Parathyroid adenoma (tissue), 2 donors: ENCODE data around the gene SUCO.

Experiments
- H2AFZ ChIP-seq: fragments of 300-600 bp; sonication (generic); one replicate; pipeline ENCODE4 v1.7.0; 2017; ENCODE audit warnings: antibody characterized with exemption, mild to moderate bottlenecking
- H3K27ac ChIP-seq: fragments of 300-600 bp; sonication (generic); one replicate; pipeline ENCODE4 v1.7.0; 2017
- H3K27me3 ChIP-seq: fragments of 300-600 bp; sonication (generic); one replicate; pipeline ENCODE4 v1.7.0; 2017; ENCODE audit warnings: low read length; ENCODE audit not compliant: control insufficient read depth, insufficient read depth
- H3K36me3 ChIP-seq: fragments of 300-600 bp; sonication (generic); one replicate; pipeline ENCODE4 v1.7.0; 2017; ENCODE audit warnings: low read length; ENCODE audit not compliant: control insufficient read depth, insufficient read depth
- H3K4me1 ChIP-seq: fragments of 300-600 bp; sonication (generic); one replicate; pipeline ENCODE4 v1.7.0; 2017; ENCODE audit warnings: control low read depth
- H3K4me2 ChIP-seq: fragments of 300-600 bp; sonication (generic); one replicate; pipeline ENCODE4 v1.7.0; 2017; ENCODE audit warnings: low read length
- H3K4me3 ChIP-seq: fragments of 300-600 bp; sonication (generic); one replicate; pipeline ENCODE4 v1.7.0; 2017; ENCODE audit warnings: low read depth, low read length
- H3K79me2 ChIP-seq: fragments of 300-600 bp; sonication (generic); one replicate; pipeline ENCODE4 v1.7.0; 2017; ENCODE audit warnings: control low read depth
- H3K9ac ChIP-seq: fragments of 300-600 bp; sonication (generic); one replicate; pipeline ENCODE4 v1.7.0; 2017; ENCODE audit warnings: mild to moderate bottlenecking
- H3K9me3 ChIP-seq: fragments of 300-600 bp; sonication (generic); one replicate; pipeline ENCODE4 v1.7.0; 2017; ENCODE audit warnings: low read length; ENCODE audit not compliant: control insufficient read depth
- TF ChIP-seq, protein P1 (sequence below): fragments of 300-600 bp; sonication (generic); IDR thresholded peaks from one replicate; pipeline ENCODE4 v1.7.0; 2017; ENCODE audit warnings: antibody characterized with exemption, mild to moderate bottlenecking
- donor health status: primary hyperparathyroidism.

SUCO gene

DNA sequence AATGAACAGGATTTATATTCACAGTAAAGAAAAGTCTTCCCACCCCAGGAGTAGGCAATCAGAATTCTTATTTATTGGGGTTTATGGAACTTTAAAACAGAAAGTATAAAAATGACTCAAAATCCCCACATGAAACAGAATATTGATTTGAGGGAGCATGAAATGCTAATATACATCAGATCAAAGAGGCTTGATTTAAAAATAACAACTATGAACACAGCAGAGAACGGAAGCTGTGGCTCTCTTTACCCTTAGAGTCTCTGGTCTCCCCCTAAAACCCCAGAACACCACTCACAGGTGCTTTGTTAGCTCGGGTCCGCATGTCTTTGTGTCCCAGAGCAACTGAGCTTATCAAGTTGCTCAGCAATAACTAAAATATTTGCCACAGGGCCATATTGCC lies 94.8 kb downstream of the SUCO start:
- no peak overlapping the region for H3K9ac ChIP-seq
- no peaks in the 10 kb centered on the region for H3K79me2 ChIP-seq
- H3K9me3 ChIP-seq = no peaks in the 10 kb centered on the region
- no peak overlapping the region for H2AFZ ChIP-seq
- TF ChIP-seq, protein P1, sequence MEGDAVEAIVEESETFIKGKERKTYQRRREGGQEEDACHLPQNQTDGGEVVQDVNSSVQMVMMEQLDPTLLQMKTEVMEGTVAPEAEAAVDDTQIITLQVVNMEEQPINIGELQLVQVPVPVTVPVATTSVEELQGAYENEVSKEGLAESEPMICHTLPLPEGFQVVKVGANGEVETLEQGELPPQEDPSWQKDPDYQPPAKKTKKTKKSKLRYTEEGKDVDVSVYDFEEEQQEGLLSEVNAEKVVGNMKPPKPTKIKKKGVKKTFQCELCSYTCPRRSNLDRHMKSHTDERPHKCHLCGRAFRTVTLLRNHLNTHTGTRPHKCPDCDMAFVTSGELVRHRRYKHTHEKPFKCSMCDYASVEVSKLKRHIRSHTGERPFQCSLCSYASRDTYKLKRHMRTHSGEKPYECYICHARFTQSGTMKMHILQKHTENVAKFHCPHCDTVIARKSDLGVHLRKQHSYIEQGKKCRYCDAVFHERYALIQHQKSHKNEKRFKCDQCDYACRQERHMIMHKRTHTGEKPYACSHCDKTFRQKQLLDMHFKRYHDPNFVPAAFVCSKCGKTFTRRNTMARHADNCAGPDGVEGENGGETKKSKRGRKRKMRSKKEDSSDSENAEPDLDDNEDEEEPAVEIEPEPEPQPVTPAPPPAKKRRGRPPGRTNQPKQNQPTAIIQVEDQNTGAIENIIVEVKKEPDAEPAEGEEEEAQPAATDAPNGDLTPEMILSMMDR = no peak
- no peaks in the 10 kb centered on the region for H3K4me1 ChIP-seq
- no peak overlapping the region for H3K4me3 ChIP-seq
- no peaks in the 10 kb centered on the region for H3K36me3 ChIP-seq
- no peak overlapping the region for H3K4me2 ChIP-seq
- H3K27ac ChIP-seq = no peak overlapping the region
- no peaks in the 10 kb centered on the region for H3K27me3 ChIP-seq

DNA sequence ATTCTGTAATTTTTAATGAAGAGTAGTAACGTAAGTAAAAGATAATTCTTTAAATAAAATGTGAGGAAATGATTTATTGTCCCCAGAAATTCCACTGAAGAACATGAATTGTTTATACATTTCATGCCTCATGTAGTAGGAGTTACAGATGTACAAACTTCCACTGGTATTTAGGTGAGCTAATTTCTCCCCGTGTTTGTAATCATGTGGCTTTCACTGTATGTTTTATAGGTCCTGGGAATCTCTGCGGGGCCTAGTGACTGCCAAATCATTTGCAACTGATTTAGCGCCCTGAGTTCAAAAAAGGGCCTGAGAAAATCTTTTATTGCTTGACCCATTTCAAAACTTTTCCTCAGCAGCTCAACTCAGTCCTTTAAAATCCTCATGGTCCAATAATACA lies 95.5 kb downstream of the SUCO start:
- Histone ChIP-seq H3K27me3 (no peaks in the 10 kb centered on the region), H3K4me1 (no peaks in the 10 kb centered on the region), H3K79me2 (no peaks in the 10 kb centered on the region), H2AFZ (no peak overlapping the region), H3K4me3 (no peak overlapping the region), H3K9me3 (no peaks in the 10 kb centered on the region), H3K27ac (no peak overlapping the region), H3K4me2 (no peak overlapping the region), H3K36me3 (no peaks in the 10 kb centered on the region), H3K9ac (no peak overlapping the region)
- TF ChIP-seq, protein P1 = no peak

DNA sequence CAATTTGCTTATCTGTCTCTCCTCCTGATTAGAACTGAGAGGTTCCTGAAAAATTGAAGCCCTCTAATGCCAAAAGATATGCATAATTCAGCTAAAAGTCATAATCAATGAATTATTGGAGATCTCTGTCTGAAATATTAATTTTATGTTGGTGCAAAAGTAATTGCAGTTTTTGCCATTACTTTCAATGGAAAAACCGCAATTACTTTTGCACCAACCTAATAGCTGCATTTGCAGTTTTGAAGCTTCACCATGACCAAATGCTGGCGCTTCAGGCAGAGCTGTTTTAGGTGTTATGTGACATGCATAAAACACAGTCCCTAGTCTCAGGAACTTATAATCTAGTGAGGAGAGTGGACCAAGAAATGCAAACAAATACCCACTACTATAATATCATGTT lies 96.2 kb downstream of the SUCO start:
- no peaks in the 10 kb centered on the region for H3K79me2 ChIP-seq
- no peaks in the 10 kb centered on the region for H3K4me1 ChIP-seq
- TF ChIP-seq, protein P1 = no peak
- H3K27me3 ChIP-seq = no peaks in the 10 kb centered on the region
- H3K36me3 ChIP-seq = no peaks in the 10 kb centered on the region
- no peak overlapping the region for H3K4me2 ChIP-seq
- H3K9me3 ChIP-seq = no peaks in the 10 kb centered on the region
- no peak overlapping the region for H3K27ac ChIP-seq
- no peak overlapping the region for H2AFZ ChIP-seq
- no peak overlapping the region for H3K9ac ChIP-seq
- no peak overlapping the region for H3K4me3 ChIP-seq

DNA sequence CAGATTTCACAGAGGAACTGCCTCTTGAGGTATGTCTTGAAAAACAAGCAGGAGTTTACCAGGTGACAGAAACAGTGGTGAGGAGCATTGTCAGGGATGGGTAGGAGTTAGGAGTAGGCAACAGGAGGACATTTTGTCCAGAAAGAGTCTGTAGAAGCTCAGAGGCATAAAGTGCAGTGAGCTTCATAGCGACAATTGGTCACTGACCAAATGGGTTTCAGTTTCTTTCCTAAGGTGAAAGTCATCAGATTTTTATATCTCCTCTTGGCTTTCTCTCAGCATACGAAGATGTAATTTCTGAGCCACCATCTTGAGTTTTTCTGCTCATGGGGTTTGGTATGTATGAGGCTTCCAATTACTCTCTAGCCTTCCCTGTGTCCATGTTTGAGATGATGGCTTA lies 96.7 kb downstream of the SUCO start:
- no peaks in the 10 kb centered on the region for H3K36me3 ChIP-seq
- H3K27ac ChIP-seq = no peak overlapping the region
- no peaks in the 10 kb centered on the region for H3K4me1 ChIP-seq
- no peaks in the 10 kb centered on the region for H3K27me3 ChIP-seq
- TF ChIP-seq, protein P1 = no peak
- H3K4me2 ChIP-seq = no peak overlapping the region
- no peaks in the 10 kb centered on the region for H3K79me2 ChIP-seq
- no peak overlapping the region for H3K4me3 ChIP-seq
- H3K9me3 ChIP-seq = no peaks in the 10 kb centered on the region
- H3K9ac ChIP-seq = no peak overlapping the region
- H2AFZ ChIP-seq = no peak overlapping the region

DNA sequence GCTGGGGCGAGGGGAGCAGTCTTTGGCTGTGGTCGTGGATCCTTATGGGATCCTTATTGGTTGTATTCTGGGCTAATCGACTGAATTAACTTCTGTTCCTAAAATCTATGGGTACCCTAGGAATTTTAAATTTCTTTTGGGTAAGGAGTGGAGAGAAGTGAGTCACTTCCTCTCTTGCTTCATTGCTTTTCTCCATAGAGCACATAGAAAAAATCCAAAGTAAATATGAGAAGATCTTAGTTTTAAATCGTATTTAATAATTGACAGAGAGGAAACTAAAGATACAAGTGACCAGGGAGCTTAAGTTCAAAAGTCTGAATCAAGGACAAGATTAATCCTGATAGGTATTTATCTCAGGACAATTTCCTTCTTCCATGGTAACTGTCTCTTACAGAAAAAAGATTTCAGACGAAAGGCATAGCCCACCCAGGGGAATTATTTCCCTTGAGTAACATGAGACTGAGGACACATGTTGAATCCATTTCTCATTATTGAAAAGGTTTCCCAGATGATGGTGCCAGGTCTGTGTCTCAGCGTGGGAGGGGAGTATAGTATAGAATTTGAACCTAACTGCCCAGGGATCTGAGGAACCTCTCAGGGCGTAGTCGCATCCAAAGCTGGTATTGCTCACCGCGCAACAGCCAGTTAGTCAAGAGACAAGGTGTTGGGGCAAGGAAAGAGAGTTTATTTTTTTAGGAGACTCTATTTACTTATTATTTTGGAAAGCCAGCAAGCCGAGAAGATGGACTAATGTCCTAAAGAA lies 97.3 kb downstream of the SUCO start:
- Histone ChIP-seq H3K27me3 (no peaks in the 10 kb centered on the region), H3K4me1 (no peaks in the 10 kb centered on the region), H3K36me3 (no peaks in the 10 kb centered on the region), H3K79me2 (no peaks in the 10 kb centered on the region), H3K9ac (no peak overlapping the region), H3K27ac (no peak overlapping the region), H3K9me3 (no peaks in the 10 kb centered on the region), H2AFZ (no peak overlapping the region), H3K4me3 (no peak overlapping the region), H3K4me2 (no peak overlapping the region)
- TF ChIP-seq, protein P1 = no peak
